ENCODE measurements around the gene RREB1. TPM values are rescaled to one million over a fixed set of nuclear protein-coding genes. Genes with fewer than 3 reads are reported as not detected.

Gene RREB1
- total and polyA plus RNA-seq, 2 experiments from 2014 or later = 8.5 to 25.5 TPM

- Histone ChIP-seq H3K4me2 (peak overlapping the region; percentile 52; the same call in 1 of the 2 replicates), H3K79me2 (replicated peaks; ENCODE audit: insufficient read depth) (no peaks in the 10 kb centered on the region), H3K27me3 (ENCODE audit: insufficient read depth) (no peaks in the 10 kb centered on the region), H3F3A (replicated peaks; ENCODE audit: low read depth) (no peaks in the 10 kb centered on the region), H3K4me1 (ENCODE audit: insufficient read depth) (no peaks in the 10 kb centered on the region), H4K20me1 (replicated peaks; ENCODE audit: insufficient read depth) (no peaks in the 10 kb centered on the region), H2AFZ (no peak overlapping the region), H3K27ac (ENCODE audit: low read depth) (no peak overlapping the region), H3K4me3 (no peak overlapping the region), H3K9me2 (ENCODE audit: insufficient read depth) (no peaks in the 10 kb centered on the region), H3K36me3 (ENCODE audit: insufficient read depth) (no peaks in the 10 kb centered on the region; the same call in 1 of the 2 replicates)
- ATAC-seq (peak; percentile 35), DNase-seq (ENCODE audit: low spot score) (no peak)
- Mint-ChIP-seq H3K9me3 (no peaks in the 10 kb centered on the region), H3K27me3 (ENCODE audit: insufficient read depth, low read depth, poor library complexity) (peaks cover 7% of the 10 kb centered on the region), H3K36me3 (ENCODE audit: low read depth) (peaks cover 41% of the 10 kb centered on the region), H3K4me3 (no peak overlapping the region), H3K27ac (peak overlapping the region; percentile 80), H3K4me1 (peaks cover 21% of the 10 kb centered on the region)
- TF ChIP-seq ETS1 (IDR thresholded peaks at IDR 0.05) (no peak), CREB1 (CRISPR knock-in tag; IDR thresholded peaks at IDR 0.05; ENCODE audit: low read depth) (no peak), ZNF114 (CRISPR knock-in tag; IDR thresholded peaks at IDR 0.05) (no peak), JUNB (IDR thresholded peaks at IDR 0.05; ENCODE audit: unreplicated experiment) (no peak), EZH2phosphoT487 (IDR thresholded peaks at IDR 0.05; ENCODE audit: unreplicated experiment) (no peak)
These were observed 117.0 kb downstream of the RREB1 start for GRCh38 chr6:7224731-7225130.

DNA sequence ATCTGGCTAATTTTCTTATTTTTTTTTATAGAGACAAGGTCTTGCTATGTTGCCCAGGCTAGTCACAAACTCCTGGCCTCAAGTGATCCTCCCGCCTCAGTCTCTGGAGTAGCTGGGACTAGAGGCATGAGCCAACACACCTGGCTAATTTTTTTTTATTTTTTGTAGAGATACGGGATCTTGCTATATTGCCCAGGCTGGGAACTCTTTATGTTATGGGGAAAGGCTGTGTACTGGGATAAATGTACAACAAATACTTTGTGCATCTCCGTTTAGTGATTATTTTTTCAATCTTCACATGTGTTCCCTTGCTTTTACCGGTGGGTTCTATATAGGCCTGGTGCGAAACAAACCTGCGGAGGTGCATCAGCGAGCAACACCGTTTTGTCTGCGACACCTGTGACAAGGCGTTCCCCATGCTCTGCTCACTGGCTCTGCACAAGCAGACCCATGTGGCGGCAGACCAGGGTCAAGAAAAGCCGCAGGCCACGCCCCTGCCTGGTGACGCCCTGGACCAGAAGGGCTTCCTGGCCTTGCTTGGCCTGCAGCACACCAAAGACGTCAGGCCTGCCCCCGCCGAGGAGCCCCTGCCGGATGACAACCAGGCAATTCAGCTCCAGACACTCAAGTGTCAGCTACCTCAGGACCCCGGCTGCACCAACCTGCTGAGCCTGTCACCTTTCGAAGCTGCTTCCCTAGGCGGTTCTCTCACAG lies 121.1 kb downstream of the RREB1 start:
- Histone ChIP-seq H3K4me3 (no peak overlapping the region), H3K36me3 (ENCODE audit: insufficient read depth) (no peaks in the 10 kb centered on the region; the same call in 1 of the 2 replicates), H3K4me2 (no peak overlapping the region), H3K27me3 (ENCODE audit: insufficient read depth) (no peaks in the 10 kb centered on the region), H3K79me2 (replicated peaks; ENCODE audit: insufficient read depth) (no peaks in the 10 kb centered on the region), H2AFZ (no peak overlapping the region), H3K27ac (ENCODE audit: low read depth) (no peak overlapping the region), H3F3A (replicated peaks; ENCODE audit: low read depth) (no peaks in the 10 kb centered on the region), H3K4me1 (ENCODE audit: insufficient read depth) (no peaks in the 10 kb centered on the region), H3K9me2 (ENCODE audit: insufficient read depth) (no peaks in the 10 kb centered on the region), H4K20me1 (replicated peaks; ENCODE audit: insufficient read depth) (no peaks in the 10 kb centered on the region)
- peaks cover 5% of the 10 kb centered on the region for H3K27me3 Mint-ChIP-seq (ENCODE audit: insufficient read depth, low read depth, poor library complexity)
- ATAC-seq (no peak), DNase-seq (ENCODE audit: low spot score) (no peak)
- no peak for TF ChIP-seq REST (IDR thresholded peaks at IDR 0.05; ENCODE audit: unreplicated experiment)
- no peak for TF ChIP-seq POLR2AphosphoS5 (IDR thresholded peaks at IDR 0.05; ENCODE audit: low read depth)
- TF ChIP-seq CREB1 (CRISPR knock-in tag; IDR thresholded peaks at IDR 0.05; ENCODE audit: low read depth) = no peak
- H3K27ac Mint-ChIP-seq = no peak overlapping the region
- no peaks in the 10 kb centered on the region for H3K9me3 Mint-ChIP-seq
- H3K4me1 Mint-ChIP-seq = peaks cover 15% of the 10 kb centered on the region
- peaks cover 45% of the 10 kb centered on the region for H3K36me3 Mint-ChIP-seq (ENCODE audit: low read depth)
- no peak overlapping the region for H3K4me3 Mint-ChIP-seq

Data from GM23338 (cell line).